GM13976 (cell line): ENCODE data around the gene MAP2K2.

Experiments used
- DNase-seq: peaks from one replicate; pipeline ENCODE4 v3.0.0; 2012; ENCODE audit warnings: low spot score
- in situ Hi-C: fragments of 300-500 bp; cut with MboI; formaldehyde crosslinking; loops from one replicate; pipeline ENCODE4 v1.12.0; 2022; ENCODE audit warnings: low sequenced_read_pairs, mixed read lengths, inconsistent platforms; ENCODE audit not compliant: unreplicated experiment
- TF ChIP-seq, protein P1 (sequence below): IDR thresholded peaks from 2 replicates; pipeline ENCODE4 v1.5.1; 2012; ENCODE audit warnings: borderline replicate concordance, mild to moderate bottlenecking; ENCODE audit not compliant: insufficient read depth; ENCODE audit errors: extremely low read depth, missing control alignments, control extremely low read depth

MAP2K2 gene

DNA sequence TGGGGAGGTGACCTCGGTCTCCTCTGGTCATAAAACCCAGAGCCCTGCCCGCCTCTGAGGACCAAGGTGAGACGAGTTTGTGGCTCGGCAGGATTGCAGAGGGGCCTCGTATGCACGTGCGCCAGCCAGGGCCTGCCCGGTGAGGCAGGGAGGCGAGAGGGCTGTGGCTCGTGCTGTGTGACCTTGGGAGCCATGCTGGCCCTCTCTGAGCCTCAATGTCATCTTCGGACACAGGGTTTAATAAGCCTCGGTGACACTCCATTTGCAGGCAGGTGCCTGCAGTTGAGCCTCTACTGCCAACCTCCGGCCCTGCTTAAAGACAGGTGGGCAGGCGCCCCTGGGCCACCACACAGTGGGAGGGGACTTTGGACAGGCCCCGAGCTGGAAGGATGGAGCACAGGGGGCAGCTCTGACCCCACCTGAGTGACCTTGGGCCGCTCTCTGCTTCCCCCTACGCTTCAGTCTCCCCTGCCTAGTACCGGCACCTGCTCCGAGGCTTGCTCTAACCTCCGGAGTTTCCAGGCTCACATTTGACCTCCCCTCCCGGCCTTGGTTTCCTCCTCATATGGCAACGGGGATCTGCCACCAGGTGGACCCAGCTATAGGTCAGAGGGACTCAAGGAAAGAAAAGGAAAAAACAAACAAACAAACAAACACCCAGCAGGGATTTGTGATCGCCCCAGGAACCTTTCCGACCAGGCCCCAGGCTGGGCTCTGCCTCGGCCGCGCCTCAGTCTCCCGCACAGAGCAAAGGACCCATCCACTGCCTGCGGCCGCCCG, 60.4 kb downstream of the MAP2K2 start:
- in situ Hi-C loops, result no loop called here
- DNase-seq, result no peak
- TF ChIP-seq, protein P1, sequence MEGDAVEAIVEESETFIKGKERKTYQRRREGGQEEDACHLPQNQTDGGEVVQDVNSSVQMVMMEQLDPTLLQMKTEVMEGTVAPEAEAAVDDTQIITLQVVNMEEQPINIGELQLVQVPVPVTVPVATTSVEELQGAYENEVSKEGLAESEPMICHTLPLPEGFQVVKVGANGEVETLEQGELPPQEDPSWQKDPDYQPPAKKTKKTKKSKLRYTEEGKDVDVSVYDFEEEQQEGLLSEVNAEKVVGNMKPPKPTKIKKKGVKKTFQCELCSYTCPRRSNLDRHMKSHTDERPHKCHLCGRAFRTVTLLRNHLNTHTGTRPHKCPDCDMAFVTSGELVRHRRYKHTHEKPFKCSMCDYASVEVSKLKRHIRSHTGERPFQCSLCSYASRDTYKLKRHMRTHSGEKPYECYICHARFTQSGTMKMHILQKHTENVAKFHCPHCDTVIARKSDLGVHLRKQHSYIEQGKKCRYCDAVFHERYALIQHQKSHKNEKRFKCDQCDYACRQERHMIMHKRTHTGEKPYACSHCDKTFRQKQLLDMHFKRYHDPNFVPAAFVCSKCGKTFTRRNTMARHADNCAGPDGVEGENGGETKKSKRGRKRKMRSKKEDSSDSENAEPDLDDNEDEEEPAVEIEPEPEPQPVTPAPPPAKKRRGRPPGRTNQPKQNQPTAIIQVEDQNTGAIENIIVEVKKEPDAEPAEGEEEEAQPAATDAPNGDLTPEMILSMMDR, result no peak

DNA sequence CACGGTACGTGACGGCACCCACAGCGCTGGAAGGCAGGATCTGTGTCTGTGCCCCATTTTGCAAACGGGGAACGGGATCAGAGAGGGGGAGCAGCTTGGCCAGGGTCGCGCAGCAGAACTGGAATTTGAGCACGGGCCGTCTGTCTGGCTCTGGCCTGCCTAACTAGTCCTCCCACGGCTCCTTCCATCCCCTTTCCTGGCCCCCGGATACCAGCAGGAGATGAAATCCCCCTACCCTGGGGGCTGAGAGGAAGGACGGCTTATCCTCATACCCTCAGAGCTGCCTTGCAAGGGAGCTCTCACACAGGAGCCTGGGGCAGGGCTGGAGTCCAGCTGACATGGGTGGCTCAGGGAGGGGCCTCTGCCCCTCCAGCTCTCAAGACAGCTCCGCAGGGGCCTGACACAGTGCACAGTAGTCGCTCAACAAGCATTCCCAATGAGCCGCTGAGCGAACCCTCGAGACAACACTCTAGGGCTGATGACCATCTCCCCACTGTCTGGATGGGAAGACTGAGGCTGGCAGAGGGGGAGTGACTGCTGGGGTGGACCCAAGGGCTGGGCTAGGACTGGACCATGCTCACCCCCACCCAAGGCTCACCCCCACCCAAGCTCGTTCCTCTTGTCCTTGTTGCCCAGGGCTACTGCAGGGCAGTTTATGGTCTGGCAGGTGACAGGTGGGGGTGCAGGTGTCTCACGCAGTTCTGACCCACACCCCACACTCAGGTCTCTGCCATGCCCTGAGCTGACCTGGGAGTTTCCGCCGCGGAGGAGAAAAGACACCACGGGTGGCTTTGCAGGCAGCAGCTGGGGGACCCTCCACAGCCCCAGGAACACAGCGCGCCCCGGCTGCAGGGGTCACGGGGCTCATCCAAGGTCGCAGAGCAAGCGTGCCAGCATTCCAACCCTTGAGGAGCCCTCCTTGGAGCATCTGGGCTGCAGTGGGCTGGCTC, 61.2 kb downstream of the MAP2K2 start:
- TF ChIP-seq, protein P1, result no peak
- no peak for DNase-seq
- in situ Hi-C loops, result no loop called here

DNA sequence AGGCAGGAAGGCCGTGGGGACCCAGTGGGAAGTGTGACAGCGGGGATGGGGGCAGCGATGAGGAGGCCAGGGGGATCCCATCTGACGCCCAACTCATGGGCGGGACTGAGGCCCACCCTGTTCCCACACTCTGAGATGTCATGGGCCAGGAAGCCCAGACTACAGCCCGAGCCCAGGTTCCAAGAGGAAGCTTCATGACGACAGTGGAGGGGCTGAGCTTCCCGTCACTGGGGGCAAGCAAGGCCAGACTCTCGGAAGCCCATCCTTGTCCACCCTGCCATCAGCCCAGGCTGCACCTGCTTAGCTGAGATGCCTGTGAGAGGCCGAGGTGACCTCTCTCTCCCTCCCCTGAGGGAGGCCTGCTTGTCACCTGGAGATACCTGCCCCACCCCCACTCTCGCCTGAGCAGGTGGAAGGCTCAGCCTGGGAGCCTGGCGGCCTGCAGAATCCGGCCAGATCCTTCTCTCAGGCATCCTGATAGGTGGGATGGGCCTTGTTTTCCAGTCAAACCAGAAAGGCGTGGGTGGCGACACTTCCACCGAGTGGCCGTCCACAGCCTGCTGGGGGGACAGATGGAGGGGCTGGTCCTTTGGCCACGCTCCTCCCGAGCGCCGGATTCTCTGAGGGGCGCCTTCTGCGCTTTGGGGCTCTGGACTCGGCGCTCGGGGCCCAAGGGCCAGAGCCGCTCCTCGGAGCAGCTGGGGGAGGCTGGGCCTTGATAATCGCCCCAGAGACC, 62.1 kb downstream of the MAP2K2 start:
- TF ChIP-seq, protein P1, result no peak
- in situ Hi-C loops, result no loop called here
- DNase-seq, result no peak

DNA sequence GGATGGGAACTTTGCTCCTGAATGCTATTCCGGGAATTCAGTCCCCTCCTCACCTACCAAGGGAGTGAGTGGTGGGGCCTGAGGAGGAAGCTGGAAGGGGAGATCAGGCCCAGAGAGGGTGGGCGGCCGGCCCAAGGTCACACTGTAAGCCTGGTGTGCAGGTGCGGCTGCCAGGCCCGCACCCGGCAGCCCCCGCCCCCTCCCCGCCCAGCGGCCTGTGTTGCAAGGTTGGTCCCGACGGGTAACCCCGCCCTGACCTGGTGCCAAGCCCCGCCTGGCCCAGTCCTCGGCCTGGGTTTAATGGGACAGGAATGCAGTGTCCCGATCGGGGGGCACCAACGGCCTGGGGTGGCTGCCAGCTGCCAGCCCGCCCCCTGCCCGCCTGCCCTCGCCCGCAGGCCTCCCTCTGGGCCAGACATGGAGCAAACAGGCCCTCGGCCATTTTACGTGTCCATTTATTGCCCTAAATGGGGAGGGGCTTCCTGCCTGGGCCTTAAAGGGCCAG, 62.7 kb downstream of the MAP2K2 start:
- TF ChIP-seq, protein P1, result no peak
- in situ Hi-C loops, result no loop called here
- no peak for DNase-seq

DNA sequence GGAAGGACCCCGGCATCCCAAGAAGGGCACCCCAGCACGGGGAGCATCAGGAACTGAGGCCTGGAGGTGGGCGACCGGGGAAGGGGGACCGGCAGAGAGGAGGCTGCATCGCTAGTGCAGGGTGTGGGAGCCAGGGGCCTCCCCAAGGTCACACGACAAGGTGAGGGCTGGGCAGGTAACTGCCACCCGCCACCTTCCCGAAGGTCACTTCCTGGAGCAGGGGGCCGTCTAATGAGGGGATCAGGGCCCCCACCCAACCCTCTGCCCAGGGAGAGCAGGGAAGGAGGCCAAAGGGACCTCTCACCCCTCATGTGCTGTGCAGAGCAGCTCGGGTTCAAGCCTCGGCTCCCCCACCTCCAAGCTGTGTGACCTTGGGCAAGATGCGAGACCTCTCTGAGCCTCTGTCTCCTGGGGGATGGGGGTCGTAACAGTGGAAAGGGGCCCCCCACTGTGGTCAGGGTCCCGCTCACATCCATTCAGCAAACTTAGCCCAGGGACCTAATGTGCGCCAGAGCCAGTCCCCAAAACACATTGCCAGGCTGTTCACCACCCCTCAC, 63.2 kb downstream of the MAP2K2 start:
- no peak for DNase-seq

More for the DNA sequence above, 63.2 kb downstream of the MAP2K2 start:
- in situ Hi-C loops, result no loop called here
- TF ChIP-seq, protein P1, result no peak
